HG03025 (cell line): ENCODE data around the gene GOLT1B.
"Not testable (repeated sequence)": the region's sequence is repeated elsewhere in the genome, so short reads cannot be mapped to it uniquely, and the experiment has no call there.

Source experiments
- ATAC-seq: cut with Tn5 transposase; IDR thresholded peaks from one replicate; pipeline ENCODE4 v1.9.1; 2021; ENCODE audit warnings: mild to moderate bottlenecking, moderate library complexity; ENCODE audit not compliant: unreplicated experiment, low FRiP score

GOLT1B gene, protein sequence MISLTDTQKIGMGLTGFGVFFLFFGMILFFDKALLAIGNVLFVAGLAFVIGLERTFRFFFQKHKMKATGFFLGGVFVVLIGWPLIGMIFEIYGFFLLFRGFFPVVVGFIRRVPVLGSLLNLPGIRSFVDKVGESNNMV

DNA sequence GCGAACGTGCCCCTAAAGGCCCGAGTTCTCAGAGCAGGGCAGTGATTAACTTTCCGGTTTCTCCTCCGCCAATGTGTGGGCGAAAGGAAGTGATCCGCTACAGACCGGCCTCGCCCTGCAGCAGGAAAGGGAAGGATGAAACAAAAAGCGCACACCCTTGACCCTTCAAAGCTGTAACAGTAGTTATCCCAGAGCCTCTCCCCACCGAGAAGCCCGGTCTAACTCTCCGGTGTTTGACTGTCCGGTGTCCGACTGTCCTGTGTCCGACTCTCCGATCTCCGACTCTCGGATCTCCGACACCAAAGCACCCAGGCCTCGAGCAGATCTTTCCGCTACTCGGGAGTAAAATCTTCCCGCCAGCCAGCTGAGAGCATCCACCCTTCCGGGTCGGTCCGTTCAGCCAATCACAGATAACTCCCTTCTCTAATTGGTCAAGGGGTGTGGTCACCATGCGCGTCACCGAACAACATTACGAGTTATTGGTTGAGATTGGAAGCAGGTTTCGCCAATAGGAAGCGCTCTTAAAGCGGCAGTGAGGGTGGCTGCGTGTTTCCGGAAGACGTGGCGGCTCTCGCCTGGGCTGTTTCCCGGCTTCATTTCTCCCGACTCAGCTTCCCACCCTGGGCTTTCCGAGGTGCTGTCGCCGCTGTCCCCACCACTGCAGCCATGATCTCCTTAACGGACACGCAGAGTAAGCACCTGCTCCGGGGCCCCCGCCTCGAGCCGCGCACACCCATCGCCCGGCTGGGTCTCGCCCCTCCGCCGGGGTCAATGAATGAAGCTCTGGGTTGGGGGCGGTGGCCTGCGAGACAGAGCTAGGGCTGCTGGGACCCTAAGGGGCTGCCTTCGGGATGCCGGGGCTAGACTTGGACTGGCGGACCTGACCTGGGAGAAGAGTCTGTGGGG, at the start of gene GOLT1B, which contains the start of gene RECQL:
TSS of gene GOLT1B (plus strand) at position 532 of the 906 bp plus-strand sequence. CDS start at position 667, 135 bp downstream.
TSS of gene RECQL (minus strand) at position 378 of the 906 bp plus-strand sequence. CDS start 2,065 bp downstream, outside the sequence.
- ATAC-seq, result peak; percentile 99

GRCh38 chr12:21453312-21453852, 48.2 kb upstream of the GOLT1B start:
- peak; percentile 88 for ATAC-seq

DNA sequence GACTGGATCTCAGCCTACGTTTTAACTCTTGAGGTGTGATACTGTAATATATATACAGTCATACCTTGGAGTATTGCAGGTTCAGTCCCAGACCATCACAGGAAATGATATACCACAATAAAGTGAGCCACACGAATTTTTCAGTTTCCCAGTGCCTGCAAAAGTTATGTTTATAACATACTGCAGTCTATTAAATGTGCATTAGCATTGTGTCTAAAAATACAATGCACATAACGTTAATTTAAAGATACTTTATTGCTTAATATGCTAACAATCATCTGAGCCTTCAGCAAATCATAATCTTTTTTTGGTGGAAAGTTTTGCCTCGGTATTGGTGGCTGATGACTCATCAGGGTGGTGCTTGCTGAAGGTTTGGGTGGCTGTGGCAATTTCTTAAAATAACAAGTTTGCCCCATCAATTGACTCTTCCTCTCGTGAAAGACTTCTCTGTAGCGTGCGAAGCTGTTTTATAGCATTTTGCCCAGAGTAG, 45.3 kb upstream of the GOLT1B start:
- ATAC-seq, result no peak

GRCh38 chr12:21459474-21459873, 42.1 kb upstream of the GOLT1B start:
- ATAC-seq, result no peak

GRCh38 chr12:21467334-21467733, 34.3 kb upstream of the GOLT1B start:
- ATAC-seq, result not testable (repeated sequence)

- ATAC-seq, result no peak
These were observed 30.3 kb upstream of the GOLT1B start for GRCh38 chr12:21471294-21471693.

DNA sequence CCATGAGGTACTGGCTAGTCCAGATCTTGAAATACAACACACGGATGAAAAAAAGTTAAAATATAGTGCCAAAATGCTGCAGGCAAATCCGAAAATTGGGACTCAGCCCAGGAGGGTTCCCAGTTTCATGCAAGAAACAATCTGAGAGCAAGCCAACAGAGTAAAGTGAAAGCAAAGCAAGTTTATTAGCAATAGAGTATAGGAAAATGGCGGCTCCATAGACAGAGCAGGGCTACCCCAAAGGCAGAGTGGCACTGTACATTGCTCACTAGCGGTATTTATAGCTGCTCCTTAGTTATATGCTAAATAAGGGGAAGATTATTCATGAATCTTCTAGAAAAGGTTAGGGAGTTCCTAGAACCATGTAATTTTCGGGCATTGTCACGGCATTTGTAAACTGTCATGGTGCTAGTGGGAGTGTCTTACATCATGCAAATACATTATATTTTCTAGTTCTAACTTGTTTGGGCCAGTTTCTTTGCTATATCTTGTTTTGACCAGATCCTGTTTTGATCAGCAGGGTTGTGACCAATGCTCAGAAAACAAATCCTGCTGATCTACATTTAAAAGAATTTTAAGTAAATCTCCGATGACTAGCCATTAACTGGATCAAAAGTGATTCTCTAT, 29.3 kb upstream of the GOLT1B start:
- no peak for ATAC-seq

DNA sequence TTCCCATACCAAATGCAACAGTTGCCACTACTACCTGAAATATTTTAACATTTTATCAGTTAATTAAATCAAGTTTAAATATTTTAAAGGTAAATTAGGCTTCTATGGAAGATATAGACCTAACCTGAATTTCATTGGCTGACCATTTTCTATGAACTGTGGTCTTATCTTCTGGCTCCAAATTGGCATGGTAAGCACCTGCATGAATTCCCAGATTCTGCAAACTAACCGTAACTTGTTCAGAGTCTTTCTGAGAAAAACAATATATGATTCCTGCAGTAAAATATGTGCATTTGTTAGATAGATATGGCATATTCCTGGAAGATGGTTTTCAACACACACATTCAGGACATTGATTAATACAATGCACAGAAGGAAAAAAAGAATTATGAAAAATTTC, 26.0 kb upstream of the GOLT1B start:
- no peak for ATAC-seq

GRCh38 chr12:21476949-21477348, 24.6 kb upstream of the GOLT1B start:
- ATAC-seq, result no peak

DNA sequence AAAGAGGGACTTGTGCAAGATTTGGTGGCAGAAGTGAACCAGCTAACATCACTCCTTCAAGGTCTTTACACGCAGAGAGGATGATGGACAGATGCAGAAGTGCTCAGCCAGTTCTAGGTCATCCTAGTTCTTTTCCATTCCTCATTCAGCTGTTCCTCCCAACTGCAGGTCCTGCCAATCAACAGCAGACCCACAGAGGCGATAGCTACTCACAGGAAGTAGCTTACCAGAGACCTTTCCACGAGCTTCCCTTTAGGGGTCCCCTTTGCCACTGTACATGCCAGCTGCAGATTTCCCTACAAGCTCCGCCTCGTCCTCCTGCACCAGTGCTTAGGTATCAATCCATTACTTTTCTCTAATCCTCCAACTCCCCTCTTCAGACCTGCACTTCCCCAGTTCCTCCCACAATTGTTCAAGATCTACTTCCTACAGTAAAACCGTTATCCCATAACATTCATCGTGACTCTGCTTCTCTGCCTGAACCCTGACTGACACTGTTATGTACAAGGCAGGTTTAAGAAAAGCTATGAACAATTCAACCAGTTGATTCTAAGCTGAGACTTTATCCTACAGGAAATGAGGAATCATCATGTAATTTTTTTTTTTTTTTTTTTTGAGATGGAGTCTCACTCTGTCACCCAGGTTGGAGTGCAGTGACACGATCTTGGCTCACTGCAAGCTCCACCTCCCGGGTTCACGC, 22.7 kb upstream of the GOLT1B start:
- ATAC-seq, result no peak

- peak; percentile 89 for ATAC-seq
These were observed 18.1 kb upstream of the GOLT1B start for GRCh38 chr12:21483531-21483930.

DNA sequence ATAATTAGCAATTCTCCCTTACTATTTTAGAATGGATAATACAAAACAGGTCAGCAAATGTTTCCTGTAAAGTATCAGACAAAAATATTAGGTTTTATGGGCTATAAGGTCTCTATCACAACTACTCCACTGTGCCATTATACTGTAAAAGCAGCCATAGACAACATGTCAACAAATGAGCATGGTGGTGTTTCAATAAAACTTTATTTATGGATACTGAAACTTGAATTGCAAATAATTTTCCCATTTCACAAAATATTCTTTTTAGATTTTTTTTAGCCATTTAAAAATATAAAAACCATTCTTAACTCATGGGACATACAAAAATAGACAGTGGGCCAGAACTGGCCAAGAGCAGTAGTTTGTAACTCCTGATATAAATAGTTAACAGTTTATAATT, 15.6 kb upstream of the GOLT1B start:
- no peak for ATAC-seq

DNA sequence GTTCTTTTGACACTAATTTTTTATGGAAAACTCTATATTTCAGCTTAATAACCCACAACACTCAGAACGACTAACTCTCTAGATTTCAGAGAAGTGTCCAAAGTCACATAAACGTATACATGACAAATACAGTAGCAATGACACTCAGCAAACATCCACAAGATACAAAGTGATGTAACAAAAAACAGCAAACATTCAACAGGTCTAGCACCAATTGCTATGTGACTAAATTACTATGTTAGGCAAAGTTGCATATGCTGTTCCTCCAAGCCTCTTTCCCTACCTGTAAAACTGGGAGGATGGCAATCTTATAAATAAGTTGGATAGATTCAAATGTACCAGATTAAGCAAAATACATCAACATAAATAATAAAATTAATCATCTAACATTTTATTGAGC, 1.8 kb upstream of the GOLT1B start:
- no peak for ATAC-seq

GRCh38 chr12:21500786-21501257, 767 bp upstream of the GOLT1B start:
- ATAC-seq, result no peak

- ATAC-seq, result peak; percentile 11
These were observed 541 bp downstream of the GOLT1B start for GRCh38 chr12:21502164-21502496.

- no peak for ATAC-seq
These were observed 1.3 kb downstream of the GOLT1B start for GRCh38 chr12:21502872-21503271.

DNA sequence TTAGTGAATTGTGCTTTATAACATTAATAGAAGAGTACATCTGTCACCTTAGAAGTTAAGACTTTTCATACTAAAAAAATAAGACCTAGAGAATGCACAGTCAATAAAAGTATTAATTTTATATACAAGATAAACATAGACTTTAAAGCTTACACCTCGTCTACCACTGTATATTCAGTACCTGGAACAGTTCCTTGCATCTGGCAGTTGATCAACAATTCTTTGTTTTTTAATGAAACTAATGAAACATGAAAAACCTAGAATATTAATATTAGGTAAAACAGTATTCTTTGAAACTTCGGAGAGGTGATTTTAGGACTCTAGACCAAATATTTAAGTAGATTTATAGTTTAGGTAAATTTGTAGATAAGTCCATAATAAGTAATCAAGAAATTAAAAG, 4.3 kb downstream of the GOLT1B start:
- ATAC-seq, result no peak

GRCh38 chr12:21507849-21508248, 6.3 kb downstream of the GOLT1B start:
- no peak for ATAC-seq

GRCh38 chr12:21509768-21510167, 8.2 kb downstream of the GOLT1B start:
- ATAC-seq, result peak; percentile 95

DNA sequence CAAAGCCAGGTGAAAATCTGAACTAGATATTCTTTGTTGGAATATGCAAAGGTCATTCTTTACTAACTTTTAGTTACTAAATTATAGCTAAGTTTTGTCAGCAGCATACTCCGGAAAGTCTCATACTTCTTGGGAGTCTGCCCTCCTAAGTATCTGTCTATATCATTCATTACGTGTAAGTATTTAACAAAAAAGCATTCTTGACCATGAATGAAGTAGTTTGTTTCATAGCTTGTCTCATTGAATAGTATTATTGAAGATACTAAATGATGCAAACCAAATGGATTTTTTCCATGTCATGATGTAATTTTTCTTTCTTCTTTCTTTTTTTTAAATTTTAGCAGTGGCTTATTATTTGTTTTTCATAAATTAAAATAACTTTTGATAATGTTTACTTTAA, 14.7 kb downstream of the GOLT1B start:
- no peak for ATAC-seq
